Heart left ventricle (tissue), 16 donors: ENCODE data around the gene SQOR. TPM values are rescaled to one million over a fixed set of nuclear protein-coding genes. Genes with fewer than 3 reads are reported as not detected.
A peak's percentile ranks its signal among the peaks of the same experiment; 100 is the strongest.

Experiments
- ATAC-seq, 4 donors: fragments of 200-7000 bp; cut with Tn5 transposase; one replicate each; pipeline ENCODE4 v1.9.1; 2020 to 2022; ENCODE audit warnings: moderate library complexity in 4 of 4, mild to moderate bottlenecking in 3 of 4, moderate number of reproducible peaks in 1 of 4
- DNase-seq, 5 donors: peaks; one replicate each; pipeline ENCODE4 v3.0.0-alpha.2; 2020
- H3K27ac ChIP-seq, 12 donors: fragments of 200-600 bp; sonication (generic) in 4 of 12; one replicate each; pipeline versions ENCODE4 v1.5.0 to v1.8.0; 2016 to 2022; ENCODE audit warnings: mild to moderate bottlenecking in 2 of 12
- H3K27me3 ChIP-seq, 9 donors: fragments of 200-600 bp; sonication (generic) in 2 of 9; one replicate each; pipeline versions ENCODE4 v1.5.1 to v1.8.0; 2016 to 2022; ENCODE audit warnings: mild to moderate bottlenecking in 3 of 9
- H3K36me3 ChIP-seq, 9 donors: fragments of 200-600 bp; sonication (generic) in 2 of 9; one replicate each; pipeline versions ENCODE4 v1.5.0 to v1.8.0; 2018 to 2022; ENCODE audit warnings: mild to moderate bottlenecking in 2 of 9
- H3K4me1 ChIP-seq, 12 donors: fragments of 200-600 bp; sonication (generic) in 4 of 12; one replicate each; pipeline versions ENCODE4 v1.5.0 to v1.8.0; 2016 to 2022; ENCODE audit warnings: mild to moderate bottlenecking in 3 of 12
- H3K4me3 ChIP-seq, 12 donors: fragments of 200-600 bp; sonication (generic) in 4 of 12; one replicate each; pipeline versions ENCODE4 v1.5.0 to v1.8.0; 2017 to 2022; ENCODE audit warnings: mild to moderate bottlenecking in 9 of 12, moderate library complexity in 4 of 12
- H3K9me3 ChIP-seq, 12 donors: fragments of 200-600 bp; sonication (generic) in 4 of 12; one replicate each; pipeline versions ENCODE4 v1.5.0 to v1.8.0; 2016 to 2022; ENCODE audit warnings: mild to moderate bottlenecking in 1 of 12
- POLR2A ChIP-seq, 2 donors: fragments of 450-650 bp; IDR thresholded peaks; one replicate each; pipeline ENCODE4 v1.6.1; 2017; ENCODE audit warnings: antibody characterized with exemption in 2 of 2, mild to moderate bottlenecking in 2 of 2, moderate library complexity in 2 of 2
- WGBS, 4 donors: extraction: QIAGEN DNeasy Blood & Tissue Kit in 2 of 4; methylation state at CpG; one replicate each; pipeline versions ENCODE4 v1.1.5 to v1.1.7; 2013 to 2018; 5-methylcytosine and 5-hydroxymethylcytosine counted together
- intact Hi-C, 10 donors: fragments of 100-400 bp; cut with DNase I; formaldehyde crosslinking; loops; one replicate each; pipeline versions ENCODE4 v1.11.1 to v1.14.2; 2022
- long read RNA-seq, 3 donors: library from polyadenylated mRNA; unstranded; transcript quantifications; one replicate each; pipeline ENCODE4 v2.0.0, GENCODE V29; 2020 to 2021
- polyA plus RNA-seq, 2 donors: library from polyadenylated mRNA; stranded (reverse); fragments of 200-250 nt; gene quantifications; one replicate each; pipeline ENCODE4 v1.2.3, GENCODE V29; 2013
- total RNA-seq, 9 donors: library from RNA; depleted of rRNA in 2 of 9; stranded (reverse); fragments of >200 nt in 2 of 9; fragmentation: NEBNext Ultra II Directional in 3 of 9; extraction: Animal tissue kit (Norgen Biotek cat#: 25700) in 3 of 9; gene quantifications; one replicate each; pipeline versions ENCODE4 v1.1.0 to v1.2.4, GENCODE V29; 2016 to 2023
- TF ChIP-seq, protein P1 (sequence below), 12 donors: fragments of 200-600 bp; sonication (generic) in 4 of 12; IDR thresholded peaks; one replicate each; pipeline versions ENCODE4 v1.5.0 to v1.8.0; 2018 to 2022; ENCODE audit warnings: antibody characterized with exemption in 12 of 12, mild to moderate bottlenecking in 5 of 12
- donor health status: ischemic (EF 13 %, LVEDD 7.1; RV severe dilation, severe dysfunction).
- donor health status: healthy with polysubstance abuse.
- donor health status: DM: no; HTN: yes; CAD: no.
- donor health status: DM: no; HTN: no; CAD: no.
- donor health status: ischemic (EF 25% LVEDD 6.9; RV normal size, moderate dysfunction).
- donor health status: ischemic (EF 25% LVEDD 5.7; RV mildly dilated, moderate dysfunction).
- donor health status: healthy.
- donor health status: DM: yes; HTN: yes; CAD: no.
- donor health status: ischemic (EF 35%, LVEDD 5.7; RV mildly dilated, moderate dysfunction).
- donor health status: nonischemic (EF 11% LVEDD 7.7; RV severe dilation, severe dysfunction).
- donor health status: DM: yes; HTN: yes; CAD: no.
- donor health status: PGD.
- donor health status: ischemic (EF 29% LVEDD 5.4; RV normal size, mild dysfunction).
- donor health status: nonischemic (EF 23%, LVEDD 6.1; RV moderate dilation, normal function).

The SQOR gene
- total RNA-seq (10 to 100 TPM; 14.8 to 60.9 (median 18.5) TPM), polyA plus RNA-seq (10 to 100 TPM in 1 of 2 donors, 1 to 10 TPM in 1; 9.5 to 13.5 TPM)
- long read RNA-seq, donor 1, transcript SQOR-201 (10 exons, 2,003 nt): major isoform, 21 of 31 reads
- long read RNA-seq, donor 1, partial matches to known transcripts: 3 of 31 reads
- long read RNA-seq, donor 1, other reads (novel, unspliced or antisense): 7 of 31 reads
- long read RNA-seq, donor 2, transcript SQOR-201 (10 exons, 2,003 nt): major isoform, 77 of 111 reads
- long read RNA-seq, donor 2, partial matches to known transcripts: 10 of 111 reads
- long read RNA-seq, donor 2, other reads (novel, unspliced or antisense): 24 of 111 reads
- long read RNA-seq, donor 3, transcript SQOR-201 (10 exons, 2,003 nt): major isoform, 20 of 28 reads
- long read RNA-seq, donor 3, partial matches to known transcripts: 2 of 28 reads
- long read RNA-seq, donor 3, other reads (novel, unspliced or antisense): 6 of 28 reads

DNA sequence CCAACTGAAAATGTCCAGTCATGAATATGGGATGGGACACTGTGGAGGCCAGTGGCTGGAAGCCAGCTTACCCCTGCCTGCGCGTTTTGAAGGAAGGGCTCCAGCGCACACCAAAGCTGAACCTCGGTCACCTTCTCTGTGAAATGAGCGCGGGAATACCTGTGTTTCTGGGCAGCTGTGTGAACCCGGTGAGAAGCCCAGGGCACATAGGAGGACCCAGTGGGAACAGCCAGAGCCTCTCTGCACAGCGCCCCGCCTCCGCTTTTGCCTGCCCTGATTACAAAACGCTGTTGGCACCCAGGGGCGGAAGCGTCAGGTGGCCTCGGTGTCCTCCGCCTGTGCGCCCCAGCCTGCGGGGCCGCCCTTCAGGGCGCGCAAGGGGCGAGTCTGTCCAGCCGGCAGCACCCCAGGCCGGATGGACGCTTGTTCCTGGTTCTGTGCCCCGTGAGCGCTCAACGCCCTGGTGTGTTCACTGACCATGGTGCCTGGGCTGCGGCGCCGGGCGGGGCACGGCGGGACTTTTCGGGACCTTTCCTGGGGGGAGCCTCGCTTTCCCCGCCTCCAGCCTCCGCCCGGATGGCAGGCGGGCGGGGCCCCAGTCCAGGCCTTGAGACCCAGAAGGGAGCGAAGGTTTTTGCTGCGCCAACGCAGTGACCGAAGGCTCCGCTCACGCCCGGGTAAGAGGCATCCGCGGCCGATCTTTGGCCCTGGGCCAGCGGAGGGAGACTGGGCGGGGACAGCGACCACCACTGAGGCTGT is at the start of gene SQOR:
Gene SQOR (plus strand): TSS at position 598 of the 759 bp plus-strand sequence. CDS start 23,895 bp downstream, outside the sequence.
- H3K27ac ChIP-seq: peak within 1 kb of the TSS; percentile 66 to 97 (median 91)
- peaks cover 0 to 66% (median 26%) of the 10 kb centered on the region in 12 donors for H3K4me1 ChIP-seq
- no peaks in the 10 kb centered on the region for H3K9me3 ChIP-seq
- ATAC-seq (peak; percentile 79 to 93 (median 90)), DNase-seq (peak; percentile 86 to 93 (median 91))
- peak in 1 of 2 donors; percentile 84 for TF ChIP-seq POLR2A (IDR thresholded peaks at IDR 0.05)
- TF ChIP-seq, protein P1, sequence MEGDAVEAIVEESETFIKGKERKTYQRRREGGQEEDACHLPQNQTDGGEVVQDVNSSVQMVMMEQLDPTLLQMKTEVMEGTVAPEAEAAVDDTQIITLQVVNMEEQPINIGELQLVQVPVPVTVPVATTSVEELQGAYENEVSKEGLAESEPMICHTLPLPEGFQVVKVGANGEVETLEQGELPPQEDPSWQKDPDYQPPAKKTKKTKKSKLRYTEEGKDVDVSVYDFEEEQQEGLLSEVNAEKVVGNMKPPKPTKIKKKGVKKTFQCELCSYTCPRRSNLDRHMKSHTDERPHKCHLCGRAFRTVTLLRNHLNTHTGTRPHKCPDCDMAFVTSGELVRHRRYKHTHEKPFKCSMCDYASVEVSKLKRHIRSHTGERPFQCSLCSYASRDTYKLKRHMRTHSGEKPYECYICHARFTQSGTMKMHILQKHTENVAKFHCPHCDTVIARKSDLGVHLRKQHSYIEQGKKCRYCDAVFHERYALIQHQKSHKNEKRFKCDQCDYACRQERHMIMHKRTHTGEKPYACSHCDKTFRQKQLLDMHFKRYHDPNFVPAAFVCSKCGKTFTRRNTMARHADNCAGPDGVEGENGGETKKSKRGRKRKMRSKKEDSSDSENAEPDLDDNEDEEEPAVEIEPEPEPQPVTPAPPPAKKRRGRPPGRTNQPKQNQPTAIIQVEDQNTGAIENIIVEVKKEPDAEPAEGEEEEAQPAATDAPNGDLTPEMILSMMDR (IDR thresholded peaks at IDR 0.05): no peak
- WGBS, 4 donors: 0 to 2% (median 2%) methylated on average over 26 to 53 of the region's 53 CpGs
- peak within 1 kb of the TSS; percentile 31 to 95 (median 83) for H3K4me3 ChIP-seq
- intact Hi-C loops: loop anchor here in 2 of 10 donors (5.0 kb wide), 1 partner anchor 47 kb away; the partner anchor contains the start of gene BLOC1S6 (in 2 of the 2)
- no peaks in the 10 kb centered on the region for H3K36me3 ChIP-seq
- no peaks in the 10 kb centered on the region for H3K27me3 ChIP-seq

DNA sequence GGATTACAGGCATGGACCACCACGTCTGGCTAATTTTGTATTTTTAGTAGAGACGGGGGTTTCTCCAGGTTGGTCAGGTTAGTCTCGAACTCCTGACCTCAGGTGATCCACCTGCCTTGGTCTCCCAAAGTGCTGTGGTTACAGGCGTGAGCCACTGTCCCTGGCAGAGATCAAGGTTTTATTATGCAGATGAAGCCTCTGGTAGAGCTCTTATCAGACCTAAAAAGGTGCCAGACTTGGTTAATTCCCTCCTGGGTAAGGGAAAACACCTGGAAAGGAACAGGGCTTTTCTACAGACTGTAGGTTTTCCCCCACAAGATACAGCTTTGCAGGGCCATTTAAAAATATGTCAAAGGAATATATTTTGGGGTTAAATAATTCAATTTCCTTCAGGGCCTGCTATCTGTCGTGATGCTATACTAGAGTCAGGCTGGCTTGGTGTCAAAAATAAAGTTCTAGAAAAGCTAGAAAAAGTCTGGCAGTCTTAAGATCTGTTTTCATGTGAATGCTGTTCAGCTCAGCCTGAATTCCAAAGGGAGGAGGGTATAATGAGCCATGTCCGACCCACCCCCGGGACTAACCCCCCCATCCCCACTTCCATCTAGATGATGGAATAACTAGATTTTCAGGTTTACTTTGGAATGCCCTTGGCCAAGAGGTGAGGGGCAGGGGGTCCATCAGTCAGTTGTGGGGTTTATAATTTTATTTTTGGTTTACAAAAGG is 49.6 kb upstream of the SQOR start:
- H3K27me3 ChIP-seq: no peaks in the 10 kb centered on the region
- H3K36me3 ChIP-seq: no peaks in the 10 kb centered on the region
- H3K27ac ChIP-seq: no peak overlapping the region
- ATAC-seq (no peak), DNase-seq (no peak)
- WGBS, 4 donors: 72 to 78% (median 74%) methylated on average over 7 of the region's 7 CpGs
- intact Hi-C loops: loop anchor here in 7 of 10 donors (5.0 kb wide), 5 partner anchors 52 to 388 kb away; partner anchors contain the start of genes SLC30A4 (in 5 of the 7) and SQOR (in 2 of the 7)
- no peak overlapping the region for H3K4me3 ChIP-seq
- TF ChIP-seq, protein P1 (IDR thresholded peaks at IDR 0.05): no peak
- no peak for TF ChIP-seq POLR2A (IDR thresholded peaks at IDR 0.05)
- peaks cover 6 to 35% (median 27%) of the 10 kb centered on the region in 12 donors for H3K4me1 ChIP-seq
- no peaks in the 10 kb centered on the region for H3K9me3 ChIP-seq

DNA sequence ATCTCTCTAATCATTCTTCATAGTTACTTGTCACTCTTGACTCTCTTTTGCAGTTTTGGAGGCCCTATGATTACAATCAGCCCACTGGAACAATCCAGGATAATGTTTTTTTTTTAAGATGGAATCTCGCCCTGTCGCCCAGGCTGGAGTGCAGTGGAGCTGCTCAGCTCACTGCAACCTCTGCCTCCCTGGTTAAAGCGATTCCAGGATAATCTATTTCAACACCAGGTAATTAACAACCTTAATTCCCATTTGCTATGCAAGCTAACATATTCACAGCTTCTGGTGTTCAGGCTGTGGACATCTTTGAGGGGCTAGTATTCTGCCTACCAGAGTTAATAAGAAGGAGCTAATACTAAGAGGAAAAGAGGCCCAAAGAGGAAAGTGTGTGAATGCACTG is 48.7 kb upstream of the SQOR start:
- 70 to 90% (median 83%) methylated on average over 3 of the region's 3 CpGs for WGBS, 4 donors
- ATAC-seq (no peak), DNase-seq (no peak)
- Histone ChIP-seq H3K27me3 (no peaks in the 10 kb centered on the region), H3K4me1 (peaks cover 6 to 43% (median 30%) of the 10 kb centered on the region in 12 donors), H3K4me3 (peak overlapping the region in 11 of 12 donors; percentile 72 to 98 (median 94)), H3K27ac (peak overlapping the region in 11 of 12 donors; percentile 94 to 99 (median 98)), H3K9me3 (no peaks in the 10 kb centered on the region), H3K36me3 (no peaks in the 10 kb centered on the region)
- intact Hi-C loops: loop anchor here (2.0 to 5.0 kb wide), 7 partner anchors 51 to 389 kb away; partner anchors contain the start of genes SLC30A4 (in 8 of the 10) and SQOR (in 2 of the 10)
- TF ChIP-seq POLR2A (IDR thresholded peaks at IDR 0.05): no peak
- TF ChIP-seq, protein P1 (IDR thresholded peaks at IDR 0.05): no peak
